Heart left ventricle (tissue), 16 donors: Measurements from ENCODE around the gene EVI5L. TPM values are rescaled to one million over a fixed set of nuclear protein-coding genes. Genes with fewer than 3 reads are reported as not detected.

Source experiments
- ATAC-seq, 4 donors: fragments of 200-7000 bp; cut with Tn5 transposase; one replicate each; pipeline ENCODE4 v1.9.1; 2020 to 2022; ENCODE audit warnings: moderate library complexity in 4 of 4, mild to moderate bottlenecking in 3 of 4, moderate number of reproducible peaks in 1 of 4
- DNase-seq, 5 donors: peaks; one replicate each; pipeline ENCODE4 v3.0.0-alpha.2; 2020
- H3K27ac ChIP-seq, 12 donors: fragments of 200-600 bp; sonication (generic) in 4 of 12; one replicate each; pipeline versions ENCODE4 v1.5.0 to v1.8.0; 2016 to 2022; ENCODE audit warnings: mild to moderate bottlenecking in 2 of 12
- H3K27me3 ChIP-seq, 9 donors: fragments of 200-600 bp; sonication (generic) in 2 of 9; one replicate each; pipeline versions ENCODE4 v1.5.1 to v1.8.0; 2016 to 2022; ENCODE audit warnings: mild to moderate bottlenecking in 3 of 9
- H3K36me3 ChIP-seq, 9 donors: fragments of 200-600 bp; sonication (generic) in 2 of 9; one replicate each; pipeline versions ENCODE4 v1.5.0 to v1.8.0; 2018 to 2022; ENCODE audit warnings: mild to moderate bottlenecking in 2 of 9
- H3K4me1 ChIP-seq, 12 donors: fragments of 200-600 bp; sonication (generic) in 4 of 12; one replicate each; pipeline versions ENCODE4 v1.5.0 to v1.8.0; 2016 to 2022; ENCODE audit warnings: mild to moderate bottlenecking in 3 of 12
- H3K4me3 ChIP-seq, 12 donors: fragments of 200-600 bp; sonication (generic) in 4 of 12; one replicate each; pipeline versions ENCODE4 v1.5.0 to v1.8.0; 2017 to 2022; ENCODE audit warnings: mild to moderate bottlenecking in 9 of 12, moderate library complexity in 4 of 12
- H3K9me3 ChIP-seq, 12 donors: fragments of 200-600 bp; sonication (generic) in 4 of 12; one replicate each; pipeline versions ENCODE4 v1.5.0 to v1.8.0; 2016 to 2022; ENCODE audit warnings: mild to moderate bottlenecking in 1 of 12
- POLR2A ChIP-seq, 2 donors: fragments of 450-650 bp; IDR thresholded peaks; one replicate each; pipeline ENCODE4 v1.6.1; 2017; ENCODE audit warnings: antibody characterized with exemption in 2 of 2, mild to moderate bottlenecking in 2 of 2, moderate library complexity in 2 of 2
- WGBS, 4 donors: extraction: QIAGEN DNeasy Blood & Tissue Kit in 2 of 4; methylation state at CpG; one replicate each; pipeline versions ENCODE4 v1.1.5 to v1.1.7; 2013 to 2018; 5-methylcytosine and 5-hydroxymethylcytosine counted together
- intact Hi-C, 10 donors: fragments of 100-400 bp; cut with DNase I; formaldehyde crosslinking; loops; one replicate each; pipeline versions ENCODE4 v1.11.1 to v1.14.2; 2022
- polyA plus RNA-seq, 2 donors: library from polyadenylated mRNA; stranded (reverse); fragments of 200-250 nt; gene quantifications; one replicate each; pipeline ENCODE4 v1.2.3, GENCODE V29; 2013
- total RNA-seq, 9 donors: library from RNA; depleted of rRNA in 2 of 9; stranded (reverse); fragments of >200 nt in 2 of 9; fragmentation: NEBNext Ultra II Directional in 3 of 9; extraction: Animal tissue kit (Norgen Biotek cat#: 25700) in 3 of 9; gene quantifications; one replicate each; pipeline versions ENCODE4 v1.1.0 to v1.2.4, GENCODE V29; 2016 to 2023
- TF ChIP-seq, protein P1 (sequence below), 12 donors: fragments of 200-600 bp; sonication (generic) in 4 of 12; IDR thresholded peaks; one replicate each; pipeline versions ENCODE4 v1.5.0 to v1.8.0; 2018 to 2022; ENCODE audit warnings: antibody characterized with exemption in 12 of 12, mild to moderate bottlenecking in 5 of 12
- donor health status: ischemic (EF 13 %, LVEDD 7.1; RV severe dilation, severe dysfunction).
- donor health status: healthy with polysubstance abuse.
- donor health status: DM: no; HTN: yes; CAD: no.
- donor health status: DM: no; HTN: no; CAD: no.
- donor health status: ischemic (EF 25% LVEDD 6.9; RV normal size, moderate dysfunction).
- donor health status: ischemic (EF 25% LVEDD 5.7; RV mildly dilated, moderate dysfunction).
- donor health status: healthy.
- donor health status: DM: yes; HTN: yes; CAD: no.
- donor health status: ischemic (EF 35%, LVEDD 5.7; RV mildly dilated, moderate dysfunction).
- donor health status: nonischemic (EF 11% LVEDD 7.7; RV severe dilation, severe dysfunction).
- donor health status: DM: yes; HTN: yes; CAD: no.
- donor health status: PGD.
- donor health status: ischemic (EF 29% LVEDD 5.4; RV normal size, mild dysfunction).
- donor health status: nonischemic (EF 23%, LVEDD 6.1; RV moderate dilation, normal function).

The EVI5L gene
- total and polyA plus RNA-seq, 11 donors: 18.2 to 41.9 (median 22.1) TPM

DNA sequence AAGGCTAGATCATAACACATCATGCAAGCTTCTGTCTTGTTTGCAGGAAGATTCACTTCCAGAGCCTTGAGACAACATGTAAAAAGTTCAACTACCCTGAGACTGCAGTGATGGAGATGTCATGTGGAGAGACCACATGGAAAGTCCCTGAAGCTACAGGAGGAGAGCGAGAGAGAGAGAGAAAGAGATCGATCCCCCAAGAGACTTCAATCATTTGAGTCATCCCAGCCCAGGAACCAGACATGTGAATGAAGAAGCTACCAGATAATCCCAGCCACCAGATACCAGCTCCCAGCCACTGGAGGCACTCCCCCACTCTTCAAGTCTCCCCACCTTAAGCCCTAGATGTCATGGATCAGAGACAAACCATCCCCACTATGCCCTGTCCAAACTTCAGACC lies 10.7 kb upstream of the EVI5L start:
- ATAC-seq (no peak), DNase-seq (no peak)
- Histone ChIP-seq H3K27me3 (peaks cover 0 to 26% (median 0%) of the 10 kb centered on the region in 9 donors), H3K36me3 (no peaks in the 10 kb centered on the region), H3K27ac (no peak overlapping the region), H3K4me1 (peaks cover 0 to 8% (median 0%) of the 10 kb centered on the region in 12 donors), H3K4me3 (no peak overlapping the region), H3K9me3 (peaks cover 0 to 32% (median 19%) of the 10 kb centered on the region in 12 donors)
- intact Hi-C loops: no loop called here
- 71 to 83% (median 76%) methylated on average over 2 of the region's 2 CpGs for WGBS, 4 donors
- TF ChIP-seq, protein P1, sequence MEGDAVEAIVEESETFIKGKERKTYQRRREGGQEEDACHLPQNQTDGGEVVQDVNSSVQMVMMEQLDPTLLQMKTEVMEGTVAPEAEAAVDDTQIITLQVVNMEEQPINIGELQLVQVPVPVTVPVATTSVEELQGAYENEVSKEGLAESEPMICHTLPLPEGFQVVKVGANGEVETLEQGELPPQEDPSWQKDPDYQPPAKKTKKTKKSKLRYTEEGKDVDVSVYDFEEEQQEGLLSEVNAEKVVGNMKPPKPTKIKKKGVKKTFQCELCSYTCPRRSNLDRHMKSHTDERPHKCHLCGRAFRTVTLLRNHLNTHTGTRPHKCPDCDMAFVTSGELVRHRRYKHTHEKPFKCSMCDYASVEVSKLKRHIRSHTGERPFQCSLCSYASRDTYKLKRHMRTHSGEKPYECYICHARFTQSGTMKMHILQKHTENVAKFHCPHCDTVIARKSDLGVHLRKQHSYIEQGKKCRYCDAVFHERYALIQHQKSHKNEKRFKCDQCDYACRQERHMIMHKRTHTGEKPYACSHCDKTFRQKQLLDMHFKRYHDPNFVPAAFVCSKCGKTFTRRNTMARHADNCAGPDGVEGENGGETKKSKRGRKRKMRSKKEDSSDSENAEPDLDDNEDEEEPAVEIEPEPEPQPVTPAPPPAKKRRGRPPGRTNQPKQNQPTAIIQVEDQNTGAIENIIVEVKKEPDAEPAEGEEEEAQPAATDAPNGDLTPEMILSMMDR (IDR thresholded peaks at IDR 0.05): no peak
- TF ChIP-seq POLR2A (IDR thresholded peaks at IDR 0.05): no peak

DNA sequence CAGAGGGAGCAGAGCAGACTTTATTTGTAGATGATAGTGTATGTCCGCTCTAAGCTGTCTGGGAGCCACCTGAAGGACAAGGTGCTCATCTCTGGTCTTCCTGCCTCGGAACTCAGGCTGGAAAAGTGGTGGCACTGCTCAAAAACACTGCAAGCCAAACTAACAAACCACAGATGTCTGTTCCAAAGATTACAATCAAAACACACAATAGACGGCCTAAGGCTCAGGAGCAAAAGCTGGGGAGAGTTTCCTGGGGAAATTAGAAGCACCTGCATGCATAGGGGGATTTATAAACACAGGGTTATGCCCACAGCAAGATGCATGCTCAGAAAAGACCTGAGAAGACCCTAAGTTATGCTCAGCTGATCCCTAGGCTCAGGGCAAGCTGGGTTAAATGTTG lies 9.4 kb upstream of the EVI5L start:
- peaks cover 0 to 24% (median 0%) of the 10 kb centered on the region in 9 donors for H3K27me3 ChIP-seq
- no peak overlapping the region for H3K27ac ChIP-seq
- DNase-seq: no peak
- no peak overlapping the region for H3K4me3 ChIP-seq
- TF ChIP-seq POLR2A (IDR thresholded peaks at IDR 0.05): no peak
- TF ChIP-seq, protein P1 (IDR thresholded peaks at IDR 0.05): no peak
- no peaks in the 10 kb centered on the region for H3K36me3 ChIP-seq
- H3K9me3 ChIP-seq: peaks cover 0 to 32% (median 19%) of the 10 kb centered on the region in 12 donors
- intact Hi-C loops: no loop called here
- 44 to 63% (median 50%) methylated on average over 3 of the region's 3 CpGs for WGBS, 4 donors
- peaks cover 0 to under 1% (median 0%) of the 10 kb centered on the region in 12 donors for H3K4me1 ChIP-seq
- ATAC-seq: no peak

DNA sequence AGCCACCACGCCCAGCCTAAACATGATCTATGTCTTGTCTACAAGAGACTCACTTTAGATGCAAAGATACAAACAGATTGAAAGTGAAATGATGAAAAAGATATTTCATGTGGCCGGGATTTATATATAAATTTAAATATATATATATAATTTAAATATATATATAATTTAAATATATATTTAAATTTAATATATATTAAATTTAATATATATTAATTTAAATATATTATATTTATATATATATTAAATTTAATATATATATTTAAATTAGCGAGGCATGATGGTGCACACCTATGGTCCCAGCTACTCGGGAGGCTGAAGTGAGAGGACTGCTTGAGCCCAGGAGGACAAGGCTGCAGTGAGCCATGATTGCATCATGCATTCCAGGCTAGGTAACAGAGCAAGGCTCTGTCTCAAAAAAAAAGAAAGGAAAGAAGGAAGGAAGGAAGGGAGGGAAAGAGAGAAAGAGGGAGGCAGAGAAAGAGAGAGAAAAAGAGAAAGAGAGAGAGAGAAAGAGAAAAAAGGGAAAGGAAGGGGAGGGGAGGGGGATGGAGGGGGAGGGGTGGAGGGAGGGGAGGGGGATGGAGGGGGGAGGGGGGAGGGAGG lies 7.0 kb upstream of the EVI5L start:
- Histone ChIP-seq H3K27ac (no peak overlapping the region), H3K4me3 (no peak overlapping the region), H3K4me1 (no peaks in the 10 kb centered on the region), H3K9me3 (peaks cover 0 to 10% (median 7%) of the 10 kb centered on the region in 12 donors), H3K36me3 (no peaks in the 10 kb centered on the region), H3K27me3 (peaks cover 0 to 24% (median 0%) of the 10 kb centered on the region in 9 donors)
- DNase-seq: no peak
- no peak for TF ChIP-seq POLR2A (IDR thresholded peaks at IDR 0.05)
- TF ChIP-seq, protein P1 (IDR thresholded peaks at IDR 0.05): no peak
- intact Hi-C loops: no loop called here
- ATAC-seq: no peak
- WGBS, 4 donors: 87 to 95% (median 91%) methylated on average over 4 of the region's 4 CpGs

DNA sequence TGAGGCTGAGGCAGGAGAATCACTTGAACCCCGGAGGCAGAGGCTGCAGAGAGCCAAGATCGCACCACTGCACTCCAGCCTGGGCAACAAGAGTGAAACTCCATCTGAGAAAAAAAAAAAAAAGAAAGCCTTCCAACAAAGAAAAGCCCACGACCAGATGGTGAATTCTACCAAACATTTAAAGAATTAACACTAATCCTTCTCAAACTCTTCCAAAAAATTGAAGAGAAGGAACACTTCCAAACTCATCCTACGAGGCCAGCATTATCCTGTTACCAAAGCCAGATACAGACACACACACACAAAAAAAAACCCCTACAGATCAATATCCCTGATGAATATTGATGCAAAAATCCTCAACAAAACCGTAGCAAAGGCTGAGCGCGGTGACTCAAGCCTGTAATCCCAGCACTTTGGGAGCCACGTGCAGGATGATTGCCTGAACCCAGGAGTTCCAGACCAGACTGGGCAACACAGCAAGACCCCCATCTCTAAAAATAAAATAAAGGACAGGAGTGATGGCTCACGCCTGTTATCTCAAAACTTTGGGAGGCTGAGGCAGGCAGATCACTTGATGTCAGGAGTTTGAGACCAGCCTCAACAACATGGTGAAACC lies 6.2 kb upstream of the EVI5L start:
- 60 to 66% (median 62%) methylated on average over 9 of the region's 9 CpGs for WGBS, 4 donors
- TF ChIP-seq, protein P1 (IDR thresholded peaks at IDR 0.05): no peak
- no peak for TF ChIP-seq POLR2A (IDR thresholded peaks at IDR 0.05)
- no peak for ATAC-seq

More for the DNA sequence above, 6.2 kb upstream of the EVI5L start:
- intact Hi-C loops: no loop called here
- peaks cover 0 to 4% (median under 1%) of the 10 kb centered on the region in 12 donors for H3K9me3 ChIP-seq
- no peaks in the 10 kb centered on the region for H3K36me3 ChIP-seq
- H3K27ac ChIP-seq: no peak overlapping the region
- H3K4me1 ChIP-seq: peaks cover 0 to 1% (median 0%) of the 10 kb centered on the region in 12 donors
- peaks cover 0 to 24% (median 0%) of the 10 kb centered on the region in 9 donors for H3K27me3 ChIP-seq
- H3K4me3 ChIP-seq: no peak overlapping the region
- DNase-seq: no peak
